ENCODE data around the gene TRIM54.
"Not testable (repeated sequence)": the region's sequence is repeated elsewhere in the genome, so short reads cannot be mapped to it uniquely, and the experiment has no call there.

The TRIM54 gene

GRCh38 chr2:27315122-27315521, 32.9 kb downstream of the TRIM54 start:
- DNase-seq = no peak

- peak; percentile 83 for DNase-seq
Measured at GRCh38 chr2:27316655-27317412, 34.6 kb downstream of the TRIM54 start.

GRCh38 chr2:27319839-27320238, 37.6 kb downstream of the TRIM54 start:
- not testable (repeated sequence) for DNase-seq

GRCh38 chr2:27320958-27321543, 38.8 kb downstream of the TRIM54 start:
- DNase-seq = peak; percentile 65

- no peak for DNase-seq
Measured at GRCh38 chr2:27322301-27322765, 40.1 kb downstream of the TRIM54 start.

- peak; percentile 51 for DNase-seq
Measured at GRCh38 chr2:27322766-27323595, 40.8 kb downstream of the TRIM54 start, which contains the start of gene MPV17. MPV17 (minus strand) TSS chr2:27323097; CDS start chr2:27322517, 580 bp downstream.

GRCh38 chr2:27323596-27324285, 41.5 kb downstream of the TRIM54 start:
- no peak for DNase-seq

- no peak for DNase-seq
Measured at GRCh38 chr2:27324720-27325119, 42.5 kb downstream of the TRIM54 start.

GRCh38 chr2:27335311-27335710, 53.1 kb downstream of the TRIM54 start:
- no peak for DNase-seq

GRCh38 chr2:27336173-27336572, 53.9 kb downstream of the TRIM54 start:
- DNase-seq = no peak

- DNase-seq = no peak
Measured at GRCh38 chr2:27347641-27348040, 65.4 kb downstream of the TRIM54 start.

- DNase-seq = no peak
Measured at GRCh38 chr2:27350106-27350693, 68.0 kb downstream of the TRIM54 start.

- DNase-seq = no peak
Measured at GRCh38 chr2:27351802-27352598, 69.8 kb downstream of the TRIM54 start.

GRCh38 chr2:27353386-27353761, 71.1 kb downstream of the TRIM54 start:
- not testable (repeated sequence) for DNase-seq

GRCh38 chr2:27353762-27354596, 71.8 kb downstream of the TRIM54 start:
- no peak for DNase-seq

GRCh38 chr2:27354597-27354927, 72.3 kb downstream of the TRIM54 start:
- DNase-seq = no peak

- peak; percentile 49 for DNase-seq
Measured at GRCh38 chr2:27356056-27356381, 73.8 kb downstream of the TRIM54 start.

GRCh38 chr2:27356382-27357181, 74.4 kb downstream of the TRIM54 start, which contains the start of gene GTF3C2:
GTF3C2 (minus strand) TSS chr2:27356764; CDS start chr2:27343554, 13,210 bp downstream.
- peak; percentile 93 for DNase-seq

Measured in SHP77 treated with DMSO at 0.1 percent for 48 hours (cell line).